Epidermal melanocyte (primary cell): Measurements from ENCODE around the gene SIPA1L3.
A peak's percentile ranks its signal among the peaks of the same experiment; 100 is the strongest.
"Not testable (repeated sequence)": the region's sequence is repeated elsewhere in the genome, so short reads cannot be mapped to it uniquely, and the experiment has no call there.

Source experiments
- DNase-seq: peaks from one replicate; pipeline ENCODE4 v3.0.0; 2011; ENCODE audit warnings: low spot score; ENCODE audit not compliant: insufficient read length

Gene SIPA1L3

GRCh38 chr19:37906869-37907734 lies at the start of gene SIPA1L3:
TSS of gene SIPA1L3 (plus strand) at chr19:37907208. CDS start at chr19:38081566, 174,358 bp downstream.
- peak; percentile 88 for DNase-seq

- no peak for DNase-seq
Observed at GRCh38 chr19:37864501-37864900, 42.5 kb upstream of the SIPA1L3 start.

GRCh38 chr19:37865930-37866329 lies 41.1 kb upstream of the SIPA1L3 start:
- DNase-seq: not testable (repeated sequence)

- no peak for DNase-seq
Observed at GRCh38 chr19:37867831-37868230, 39.2 kb upstream of the SIPA1L3 start.

- DNase-seq: no peak
Observed at GRCh38 chr19:37869766-37870340, 37.2 kb upstream of the SIPA1L3 start.

GRCh38 chr19:37872383-37872782 lies 34.6 kb upstream of the SIPA1L3 start:
- no peak for DNase-seq

GRCh38 chr19:37874784-37875183 lies 32.2 kb upstream of the SIPA1L3 start:
- DNase-seq: no peak

GRCh38 chr19:37876032-37876431 lies 31.0 kb upstream of the SIPA1L3 start:
- DNase-seq: no peak

GRCh38 chr19:37877147-37877546 lies 29.9 kb upstream of the SIPA1L3 start:
- DNase-seq: no peak

- DNase-seq: no peak
Observed at GRCh38 chr19:37885392-37885791, 21.6 kb upstream of the SIPA1L3 start.

- DNase-seq: no peak
Observed at GRCh38 chr19:37886571-37886970, 20.4 kb upstream of the SIPA1L3 start.

- DNase-seq: no peak
Observed at GRCh38 chr19:37893845-37894575, 13.0 kb upstream of the SIPA1L3 start.

GRCh38 chr19:37896180-37896579 lies 10.8 kb upstream of the SIPA1L3 start:
- no peak for DNase-seq

- no peak for DNase-seq
Observed at GRCh38 chr19:37899453-37899852, 7.6 kb upstream of the SIPA1L3 start.

GRCh38 chr19:37899966-37900365 lies 7.0 kb upstream of the SIPA1L3 start:
- no peak for DNase-seq

- peak; percentile 54 for DNase-seq
Observed at GRCh38 chr19:37902668-37903067, 4.3 kb upstream of the SIPA1L3 start.

GRCh38 chr19:37903096-37903495 lies 3.9 kb upstream of the SIPA1L3 start:
- no peak for DNase-seq

GRCh38 chr19:37905946-37906868 lies 801 bp upstream of the SIPA1L3 start, which contains the start of gene WDR87:
TSS of gene WDR87 (minus strand) at chr19:37906594. CDS start at chr19:37898239, 8,355 bp downstream.
- no peak for DNase-seq

GRCh38 chr19:37907735-37908455 lies 887 bp downstream of the SIPA1L3 start:
- DNase-seq: no peak

- DNase-seq: no peak
Observed at GRCh38 chr19:37909661-37910199, 2.7 kb downstream of the SIPA1L3 start.
